NOMO-1 (cell line): ENCODE data around the gene TACC3.

Source experiments
- DNase-seq, 2 experiments: peaks; one replicate each; lab custom pipeline; 2025; ENCODE audit not compliant: unreplicated experiment in 2 of 2; lab: John Stamatoyannopoulos, UW

TACC3 gene

GRCh38 chr4:1786544-1787362 is 65.4 kb downstream of the TACC3 start:
- DNase-seq = no peak

- no peak for DNase-seq
These were observed 66.2 kb downstream of the TACC3 start for GRCh38 chr4:1787411-1788077.

GRCh38 chr4:1788254-1788973 is 67.1 kb downstream of the TACC3 start:
- no peak for DNase-seq

- no peak for DNase-seq
These were observed 68.2 kb downstream of the TACC3 start for GRCh38 chr4:1789552-1789951.

GRCh38 chr4:1790005-1790404 is 68.7 kb downstream of the TACC3 start:
- no peak for DNase-seq

GRCh38 chr4:1792158-1792831 is 71.0 kb downstream of the TACC3 start:
- DNase-seq = no peak

GRCh38 chr4:1792832-1793495 is 71.6 kb downstream of the TACC3 start, which contains the start of gene FGFR3:
TSS of gene FGFR3 (plus strand) at chr4:1793293. CDS start at chr4:1793935, 642 bp downstream.
- DNase-seq = peak in 1 of 2 experiments; percentile 23

GRCh38 chr4:1793496-1793840 is 72.1 kb downstream of the TACC3 start:
- DNase-seq = peak in 1 of 2 experiments; percentile 21

GRCh38 chr4:1793940-1794808 is 72.9 kb downstream of the TACC3 start:
- DNase-seq = no peak
